Activated naive CD4-positive, alpha-beta T cell (primary cell): ENCODE results near the gene PPP1R1A.

ENCODE experiments used
- DNase-seq, 4 experiments: peaks; one replicate each; lab custom pipeline; 2025; lab: John Stamatoyannopoulos, UW

Gene PPP1R1A

GRCh38 chr12:54588110-54588889 is at the start of gene PPP1R1A:
PPP1R1A (minus strand) TSS chr12:54588659; CDS start chr12:54588488, 171 bp downstream.
- DNase-seq: no peak

- no peak for DNase-seq
Measured at GRCh38 chr12:54634795-54635194, 46.3 kb upstream of the PPP1R1A start, which contains the start of gene LACRT. LACRT (minus strand) TSS chr12:54634895; CDS start chr12:54634841, 54 bp downstream.

- no peak for DNase-seq
Measured at GRCh38 chr12:54631988-54632728, 43.7 kb upstream of the PPP1R1A start.

- no peak for DNase-seq
Measured at GRCh38 chr12:54631551-54631950, 43.1 kb upstream of the PPP1R1A start.

- DNase-seq: no peak
Measured at GRCh38 chr12:54629925-54630324, 41.5 kb upstream of the PPP1R1A start.

GRCh38 chr12:54628186-54628846 is 39.9 kb upstream of the PPP1R1A start:
- DNase-seq: no peak

GRCh38 chr12:54627304-54627703 is 38.8 kb upstream of the PPP1R1A start:
- no peak for DNase-seq

GRCh38 chr12:54625598-54625997 is 37.1 kb upstream of the PPP1R1A start:
- DNase-seq: no peak

GRCh38 chr12:54624315-54625279 is 36.1 kb upstream of the PPP1R1A start:
- no peak for DNase-seq

GRCh38 chr12:54622463-54623183 is 34.2 kb upstream of the PPP1R1A start:
- DNase-seq: no peak

- no peak for DNase-seq
Measured at GRCh38 chr12:54616933-54617680, 28.6 kb upstream of the PPP1R1A start.

- DNase-seq: no peak
Measured at GRCh38 chr12:54612225-54612750, 23.8 kb upstream of the PPP1R1A start.

GRCh38 chr12:54611715-54612149 is 23.3 kb upstream of the PPP1R1A start:
- no peak for DNase-seq

- DNase-seq: no peak
Measured at GRCh38 chr12:54608769-54609168, 20.3 kb upstream of the PPP1R1A start.

GRCh38 chr12:54608156-54608555 is 19.7 kb upstream of the PPP1R1A start:
- DNase-seq: no peak

GRCh38 chr12:54606556-54606955 is 18.1 kb upstream of the PPP1R1A start:
- no peak for DNase-seq

GRCh38 chr12:54605138-54605970 is 16.9 kb upstream of the PPP1R1A start:
- DNase-seq: no peak

- DNase-seq: no peak
Measured at GRCh38 chr12:54604436-54604835, 16.0 kb upstream of the PPP1R1A start.

GRCh38 chr12:54603872-54604271 is 15.4 kb upstream of the PPP1R1A start:
- no peak for DNase-seq
